Ramos (cell line): Measurements from ENCODE around the gene IRS1.

Experiments used
- in situ Hi-C: fragments of 300-500 bp; cut with MboI; formaldehyde crosslinking; loops from one replicate; pipeline ENCODE4 v1.14.3; 2022; ENCODE audit warnings: low sequenced_read_pairs; ENCODE audit not compliant: unreplicated experiment

The IRS1 gene

DNA sequence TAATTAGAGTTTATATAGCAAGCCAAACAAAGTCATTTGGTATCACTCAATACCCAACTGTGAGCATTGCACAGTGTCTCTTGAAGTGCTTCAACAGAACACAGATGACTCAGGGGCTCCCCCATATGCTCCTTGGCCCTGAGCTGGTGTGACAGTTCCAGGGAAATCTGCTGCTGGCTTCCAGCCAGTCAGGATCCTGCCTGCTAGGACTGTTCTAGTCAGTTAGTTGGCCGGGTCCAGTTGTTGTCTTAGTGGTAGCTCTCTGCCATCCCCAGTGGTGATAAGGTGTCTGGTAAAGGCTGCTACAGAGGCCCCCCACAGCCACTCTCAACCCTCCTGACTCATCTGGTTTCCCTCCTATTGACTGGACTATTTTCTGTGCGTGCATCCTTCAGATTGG lies 100.3 kb downstream of the IRS1 start:
- in situ Hi-C loops = no loop called here

DNA sequence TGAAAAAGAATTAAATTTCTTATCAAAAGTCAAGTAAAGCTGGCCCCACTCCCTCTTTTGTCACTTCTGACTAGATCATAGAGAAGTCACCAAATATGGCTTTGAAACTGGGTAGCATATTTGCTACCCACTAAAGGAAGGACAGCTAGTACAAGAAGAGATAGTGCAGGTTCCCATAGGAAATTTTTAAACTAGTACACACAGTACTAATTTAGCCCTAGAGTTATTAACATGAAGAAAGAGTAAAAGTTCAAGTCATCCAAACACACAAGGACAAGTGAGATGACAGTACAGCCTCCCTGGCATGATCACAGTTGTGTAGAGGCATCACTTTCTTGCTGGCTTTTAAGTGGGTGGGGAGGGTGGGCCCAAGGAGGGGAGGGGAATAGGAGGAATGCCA lies 100.9 kb downstream of the IRS1 start:
- in situ Hi-C loops = no loop called here

DNA sequence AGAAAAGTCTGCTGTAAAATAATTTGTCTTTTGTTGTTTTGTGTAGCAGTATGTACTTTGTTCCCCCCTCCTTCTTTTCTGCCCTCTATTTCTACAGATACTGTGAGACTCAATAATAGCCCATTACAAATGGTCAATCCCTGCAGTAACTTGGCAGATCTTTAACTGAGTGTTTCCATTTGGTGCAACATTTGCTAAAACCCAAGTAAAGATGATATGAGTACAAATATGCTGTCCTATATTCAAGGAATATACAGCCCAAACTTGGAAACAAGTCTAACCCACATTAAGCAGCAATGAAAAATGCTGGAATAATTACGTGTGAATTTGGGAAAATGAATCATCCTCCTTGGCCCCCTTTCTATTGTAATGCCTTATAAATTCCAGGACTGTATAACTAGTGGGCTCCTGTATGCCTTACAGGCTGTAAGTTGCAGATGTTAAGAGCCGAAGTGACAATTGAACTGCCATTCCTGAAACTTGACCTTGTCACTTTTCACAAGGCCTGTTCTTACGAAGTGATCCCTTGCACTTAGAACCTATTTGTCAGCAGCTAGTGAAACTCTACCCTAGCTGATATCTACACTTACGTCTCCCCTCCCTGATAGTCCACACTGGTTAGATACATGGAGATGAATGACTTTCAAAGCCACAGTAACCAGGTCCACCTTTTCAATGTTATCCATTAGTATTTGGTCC lies 104.9 kb downstream of the IRS1 start:
- in situ Hi-C loops = no loop called here

DNA sequence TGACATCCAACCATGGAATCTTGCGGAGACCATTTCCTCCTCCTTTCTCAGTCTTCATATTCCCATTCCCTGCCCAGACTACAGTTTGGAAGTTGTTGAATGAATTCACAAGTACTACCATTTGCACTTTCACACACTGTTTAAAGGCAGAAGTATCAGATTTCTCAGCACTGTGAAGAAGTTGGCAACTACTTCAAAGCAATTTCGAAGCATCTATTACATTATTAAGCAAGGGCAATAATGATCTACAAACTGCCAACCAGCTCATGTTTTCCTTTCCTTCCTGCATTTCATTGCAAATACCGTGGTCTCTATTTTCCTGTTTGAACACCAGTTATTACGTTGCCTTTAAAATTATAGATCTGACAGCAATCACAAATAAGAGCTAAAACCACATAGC lies 105.5 kb downstream of the IRS1 start:
- in situ Hi-C loops = no loop called here

DNA sequence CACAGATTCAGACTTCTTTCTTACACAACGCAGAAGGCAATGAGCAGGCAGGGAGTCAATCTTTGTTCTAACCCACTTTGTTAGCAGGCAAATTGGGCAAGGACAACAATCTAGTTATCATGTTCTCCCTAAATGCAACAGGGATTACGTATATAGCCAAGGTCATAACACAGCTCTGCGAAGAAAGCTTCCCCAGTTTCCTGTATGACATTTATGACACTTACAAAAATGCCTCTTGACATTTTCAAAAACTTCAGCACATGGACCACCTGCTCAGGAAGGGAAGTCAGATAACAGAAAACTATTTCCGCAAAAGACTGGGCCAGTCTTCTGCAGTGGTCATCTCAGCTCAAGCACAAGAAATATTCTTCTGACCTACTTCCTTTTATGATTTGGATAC lies 106.1 kb downstream of the IRS1 start:
- in situ Hi-C loops = no loop called here

DNA sequence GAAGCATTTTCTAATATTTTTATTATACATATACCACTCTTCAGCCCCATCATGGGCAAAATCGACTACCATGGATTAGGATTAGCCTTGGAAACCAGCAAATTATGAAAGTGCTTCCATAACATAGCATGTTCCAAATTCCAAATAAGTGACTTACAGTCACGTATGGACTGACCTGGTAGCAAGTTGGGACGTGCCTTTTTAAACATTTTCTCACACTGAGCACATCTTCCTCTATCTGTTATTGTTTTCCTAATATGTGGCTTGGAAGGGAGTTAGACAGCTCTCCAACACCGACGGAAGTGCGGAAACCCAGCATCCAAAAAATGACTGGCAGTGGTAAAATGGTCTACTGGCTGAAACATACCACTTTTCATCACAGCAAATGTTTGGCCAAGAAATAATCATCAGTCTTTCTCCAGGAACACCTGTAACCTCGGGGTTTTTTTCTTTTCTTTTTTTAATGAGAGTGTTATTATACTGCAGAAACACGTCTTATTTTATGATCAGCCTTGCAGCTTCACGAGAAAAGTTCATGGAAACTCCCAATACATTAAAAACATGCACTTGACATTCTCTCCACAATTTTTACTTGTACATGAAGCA lies 107.0 kb downstream of the IRS1 start:
- in situ Hi-C loops = no loop called here

DNA sequence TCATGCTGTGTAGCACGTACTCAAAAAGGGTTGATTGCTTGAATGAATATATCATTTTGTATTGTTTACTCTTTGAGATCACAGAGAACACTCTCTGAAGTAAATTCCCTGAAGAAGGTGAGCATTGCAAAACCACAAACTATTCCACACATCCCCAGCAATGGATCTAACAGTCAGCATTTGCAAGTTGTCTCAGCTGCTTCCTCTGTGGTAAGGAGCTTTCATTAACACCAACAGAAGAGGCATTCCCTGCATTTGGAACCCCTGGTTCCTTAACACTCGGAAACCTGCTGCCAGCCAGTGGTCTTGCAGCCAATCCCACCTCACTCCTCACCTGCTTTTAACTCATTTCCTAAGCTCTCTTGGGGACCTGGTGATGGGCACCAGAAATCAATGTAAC lies 108.4 kb downstream of the IRS1 start:
- in situ Hi-C loops = no loop called here

DNA sequence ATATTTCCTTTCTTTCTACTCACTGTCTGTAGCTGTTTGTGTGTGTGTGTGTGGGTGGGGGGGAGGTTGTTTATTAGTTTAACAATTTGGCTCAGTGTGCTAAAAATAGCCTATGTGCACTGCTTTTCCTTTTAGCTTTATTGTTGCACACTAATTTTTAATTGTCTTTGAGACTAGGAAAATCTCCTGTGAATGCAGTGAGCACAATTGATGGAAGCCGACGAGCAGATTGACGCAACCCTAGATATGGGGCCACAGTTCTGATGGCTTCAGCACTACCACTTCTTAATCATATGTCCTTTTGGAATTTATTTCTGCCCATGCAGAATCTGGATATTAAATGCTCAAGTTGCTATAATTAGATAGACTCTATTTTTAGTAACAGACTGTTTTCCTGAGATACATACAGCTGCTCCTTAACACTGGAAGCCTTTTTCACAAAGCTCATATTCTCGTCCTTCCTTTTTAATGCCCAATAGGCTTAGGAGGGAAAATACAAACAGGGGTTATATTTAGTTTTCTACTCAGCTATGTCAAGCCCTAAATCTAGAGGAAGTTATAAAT lies 109.1 kb downstream of the IRS1 start:
- in situ Hi-C loops = no loop called here

DNA sequence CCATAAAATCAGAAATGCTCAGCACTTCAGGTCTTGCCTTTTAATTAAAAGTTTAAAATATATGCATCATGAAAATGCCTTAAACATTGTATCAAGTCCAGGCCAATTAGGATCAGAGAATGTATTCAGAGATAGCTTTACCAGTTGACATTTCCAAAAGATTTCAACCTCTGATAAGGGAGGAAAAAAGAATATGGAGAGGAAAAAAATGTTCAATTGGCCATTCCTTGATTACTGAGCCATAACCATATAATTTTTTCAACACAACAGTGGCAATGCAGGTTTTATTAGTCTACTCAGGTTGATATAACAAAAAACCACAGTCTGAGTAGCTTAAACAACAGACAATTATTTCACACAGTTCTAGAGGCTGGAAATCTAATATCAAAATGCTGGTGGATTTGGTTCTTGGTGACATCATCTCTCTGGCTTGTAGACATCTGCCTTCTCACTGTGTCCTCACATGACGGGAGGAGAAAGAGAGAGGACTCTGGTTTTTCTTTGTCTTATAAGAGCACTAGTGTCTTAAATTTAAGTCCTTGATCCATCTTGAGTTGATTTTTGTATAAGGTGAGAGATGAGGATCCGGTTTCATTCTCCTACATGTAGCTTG lies 111.9 kb downstream of the IRS1 start:
- in situ Hi-C loops = no loop called here

DNA sequence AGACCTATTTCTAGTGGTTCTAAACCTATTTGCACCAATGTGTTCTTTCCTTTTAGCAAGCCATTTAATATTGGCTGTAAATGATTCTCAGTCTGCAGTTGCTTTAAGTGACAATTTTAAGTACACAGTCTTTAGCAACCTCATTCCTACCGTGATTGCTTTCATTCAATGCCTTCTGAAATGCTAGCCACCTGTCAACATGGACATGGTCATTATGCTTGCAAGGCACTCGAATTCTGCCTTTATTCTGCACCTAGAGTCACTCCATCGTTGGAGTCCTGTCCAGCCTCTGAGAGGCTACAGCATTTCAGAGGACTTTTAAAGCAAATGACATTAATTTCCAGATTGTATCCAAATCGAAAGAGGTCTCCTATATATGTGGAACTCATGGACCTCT lies 115.1 kb downstream of the IRS1 start:
- in situ Hi-C loops = no loop called here

DNA sequence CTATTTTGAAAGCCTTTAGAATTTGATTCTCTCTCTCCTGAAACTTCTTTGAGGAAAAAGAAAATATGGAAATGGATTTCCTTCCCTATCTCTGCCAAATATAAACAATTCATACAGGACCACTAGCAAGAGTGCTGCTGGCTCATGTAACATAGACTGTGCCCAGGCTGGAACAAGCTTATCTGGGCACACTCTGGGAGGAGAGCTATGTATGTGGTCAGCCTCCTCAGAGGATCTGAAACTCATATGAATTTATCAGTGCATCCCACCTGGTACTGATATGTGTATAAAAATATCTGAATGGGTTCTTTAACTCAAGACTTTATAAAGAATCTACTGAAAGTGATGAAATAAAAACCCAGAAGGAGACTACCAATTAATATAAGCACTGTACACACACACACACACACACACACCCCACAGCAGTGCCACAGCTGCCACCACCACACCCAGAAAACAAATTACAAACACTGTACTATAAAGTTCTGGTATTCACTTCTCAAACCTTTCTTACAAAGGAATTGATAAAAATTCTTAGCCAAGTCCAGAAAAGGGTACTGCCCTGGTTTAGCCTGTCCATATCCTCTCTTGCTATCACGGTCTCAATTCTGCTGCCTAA lies 115.6 kb downstream of the IRS1 start:
- in situ Hi-C loops = no loop called here

DNA sequence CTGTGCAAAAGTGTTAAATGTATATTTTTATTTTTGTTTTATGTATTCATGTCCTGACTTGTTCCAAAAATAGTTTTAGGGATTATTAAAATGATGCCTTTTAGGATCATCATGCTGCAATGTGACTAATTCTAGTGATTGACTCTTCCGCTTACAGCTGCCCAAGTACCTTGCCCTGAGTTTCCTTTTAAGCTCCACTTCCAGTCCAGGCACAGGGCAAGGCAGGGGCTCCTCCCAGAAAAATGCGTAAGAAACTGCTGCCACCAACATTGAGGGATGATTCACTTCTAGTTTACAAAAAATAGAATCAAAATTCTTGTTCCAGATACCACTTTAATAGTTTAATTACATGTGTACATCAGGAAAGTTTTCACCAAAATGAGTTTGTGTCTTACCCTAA lies 116.4 kb downstream of the IRS1 start:
- in situ Hi-C loops = no loop called here
